Stimulated activated CD8-positive, alpha-beta memory T cell treated with anti-CD3 and anti-CD28 coated beads, Interleukin-2, amount 100 ng/mL, for 48 hours (primary cell): ENCODE results near the gene FOXP4.

Experiments
- DNase-seq, 2 donors: peaks; one replicate each; pipeline ENCODE4 v3.0.0-alpha.2; 2020; ENCODE audit warnings: low read depth in 2 of 2

The FOXP4 gene

DNA sequence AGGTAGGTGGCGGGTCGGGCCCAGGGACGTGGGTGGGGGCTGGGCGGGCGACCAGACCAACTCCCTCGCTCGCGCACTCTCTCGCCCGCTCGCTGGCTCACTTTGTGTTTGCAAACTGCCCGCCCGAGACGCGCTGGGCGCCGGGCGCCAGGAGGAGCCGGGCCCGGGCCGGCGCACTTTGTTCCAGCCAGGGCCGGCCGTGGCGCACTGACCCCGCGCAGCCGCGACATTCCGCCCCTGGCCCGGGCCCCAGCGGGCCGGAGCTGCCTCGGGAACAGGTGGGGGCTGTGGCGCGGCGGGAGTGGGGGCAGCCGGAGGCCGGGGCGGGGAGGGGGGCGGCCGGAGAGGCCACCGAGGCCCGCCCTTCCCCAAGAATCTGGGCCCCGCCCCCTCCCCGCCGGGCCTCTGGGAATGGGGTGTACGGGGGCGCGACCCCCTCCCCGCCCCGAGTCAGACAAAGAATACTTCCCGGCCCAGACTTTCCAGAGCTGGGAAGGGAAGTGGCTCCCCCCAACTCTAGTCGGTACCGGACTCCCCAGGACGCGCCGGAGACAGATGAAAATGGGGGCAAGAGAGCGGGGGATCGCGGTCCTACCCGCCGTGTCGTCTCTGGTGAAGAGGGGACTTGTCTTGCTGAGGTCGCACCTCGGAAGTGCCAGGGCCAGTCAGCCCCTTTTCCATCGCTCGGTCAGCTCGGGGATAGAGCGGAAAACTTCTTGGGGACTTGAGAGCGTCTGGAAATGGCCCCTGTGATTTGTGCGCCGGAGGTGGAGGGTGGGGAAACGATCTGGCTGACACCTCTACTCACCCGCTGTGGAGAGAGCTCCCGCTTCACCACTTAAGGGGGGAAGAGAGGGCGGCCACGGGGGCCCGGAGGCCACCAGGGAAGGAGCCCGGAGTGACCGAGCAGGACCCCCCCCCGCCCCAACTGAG lies 951 bp downstream of the FOXP4 start:
- DNase-seq: peak in 1 of 2 donors; percentile 34

DNA sequence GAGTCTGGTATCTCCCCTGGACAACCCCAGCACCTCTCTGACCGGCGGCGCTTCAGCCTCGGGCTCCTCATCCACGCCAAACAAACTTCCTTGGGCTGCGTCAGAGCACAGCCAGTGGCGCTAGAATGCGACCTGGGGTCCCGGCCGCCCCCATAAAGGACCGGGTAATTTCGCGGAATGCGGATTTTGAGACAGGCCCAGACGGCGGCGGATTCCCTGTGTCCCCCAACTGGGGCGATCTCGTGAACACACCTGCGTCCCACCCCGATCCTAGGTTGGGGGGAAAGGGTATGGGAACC lies 1.6 kb downstream of the FOXP4 start:
- DNase-seq: no peak

DNA sequence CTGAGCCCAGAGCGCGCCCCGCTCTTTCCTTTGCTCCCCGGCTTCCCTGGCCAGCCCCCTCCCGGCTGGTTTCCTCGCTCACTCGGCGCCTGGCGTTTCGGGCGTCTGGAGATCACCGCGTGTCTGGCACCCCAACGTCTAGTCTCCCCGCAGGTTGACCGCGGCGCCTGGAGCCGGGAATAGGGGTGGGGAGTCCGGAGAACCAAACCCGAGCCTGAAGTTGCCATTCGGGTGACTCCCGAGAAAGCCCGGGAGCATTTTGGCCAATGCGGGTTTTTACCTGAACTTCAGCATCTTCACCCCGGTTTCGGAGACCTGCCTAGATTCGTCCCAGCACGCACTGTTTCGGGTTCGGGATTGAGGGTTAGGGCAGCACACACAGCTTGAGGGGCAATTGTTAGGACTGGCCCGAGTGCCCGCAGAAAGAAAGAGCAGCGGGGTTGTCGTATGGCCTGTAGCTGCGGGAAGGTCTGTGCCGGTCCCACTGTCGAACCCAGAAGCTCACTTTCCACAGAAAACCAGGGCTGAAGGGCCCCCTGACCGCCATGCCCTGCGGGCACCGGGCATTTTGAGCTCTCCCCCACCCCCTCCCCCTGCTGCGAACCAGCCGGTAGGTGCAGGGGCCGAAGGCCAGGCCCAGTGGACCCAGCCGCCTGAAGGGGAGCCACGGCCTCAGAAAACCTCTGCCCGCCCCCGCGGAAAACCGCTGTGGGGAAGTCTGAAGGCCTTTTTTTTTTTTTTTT lies 2.1 kb downstream of the FOXP4 start:
- DNase-seq: peak; percentile 46 to 49

DNA sequence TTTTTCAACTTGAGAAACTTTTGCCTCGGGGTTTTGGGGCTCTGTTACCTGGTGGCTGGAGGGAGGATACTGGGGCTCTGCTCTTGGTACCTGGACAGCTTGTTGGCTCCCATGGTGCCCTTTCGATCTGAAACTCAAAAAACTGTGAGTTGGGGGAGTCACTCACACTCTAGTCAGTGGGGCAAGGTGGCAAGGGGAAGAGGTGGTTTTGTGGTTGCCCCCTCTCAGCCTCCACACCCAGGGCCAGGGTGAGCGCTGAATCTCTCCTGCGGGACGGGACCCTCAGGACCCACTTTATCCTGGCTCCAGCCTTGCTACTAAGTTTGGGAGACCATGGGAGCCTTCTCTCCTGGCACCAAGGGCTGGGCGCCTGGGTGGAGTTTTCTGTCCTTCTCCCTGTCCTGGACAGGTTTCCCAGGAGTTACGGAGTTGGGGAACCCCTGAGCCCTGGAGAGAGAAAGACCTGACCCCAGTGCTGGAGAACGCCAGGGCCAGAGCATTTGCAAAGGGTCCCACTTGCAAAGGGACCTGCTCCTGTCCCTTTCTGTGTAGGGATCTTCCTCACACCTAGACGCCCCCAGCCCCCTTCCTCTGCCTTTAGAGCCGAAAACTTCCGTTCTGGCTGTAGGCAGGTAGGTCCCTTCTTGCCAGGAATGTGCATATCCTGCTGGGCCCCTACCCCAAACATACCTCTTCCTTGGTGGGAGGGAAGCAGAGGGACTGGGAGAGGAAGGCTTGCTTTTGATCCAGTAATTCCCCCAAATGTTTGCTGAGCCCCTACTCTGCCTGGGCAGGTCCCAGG lies 2.9 kb downstream of the FOXP4 start:
- no peak for DNase-seq

DNA sequence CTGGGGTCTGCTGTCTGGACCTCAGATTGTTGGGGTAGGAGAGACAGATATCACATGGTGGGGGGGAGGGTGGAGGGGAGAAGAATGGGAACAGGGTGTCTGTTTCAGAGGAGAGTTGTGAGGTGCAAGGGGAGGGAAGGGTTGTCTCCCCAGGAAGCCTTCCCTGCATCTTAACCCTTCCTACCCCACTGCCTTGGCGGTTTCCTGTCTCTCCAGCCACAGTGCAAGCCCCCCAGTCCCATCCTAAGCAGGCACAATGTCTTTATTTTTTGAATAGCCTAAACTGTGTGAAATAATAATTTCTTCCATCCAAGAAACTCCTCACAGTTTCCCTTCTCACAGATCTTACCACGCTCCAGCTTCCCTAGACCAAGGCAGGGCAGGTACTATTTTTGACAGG lies 3.5 kb downstream of the FOXP4 start:
- DNase-seq: no peak

DNA sequence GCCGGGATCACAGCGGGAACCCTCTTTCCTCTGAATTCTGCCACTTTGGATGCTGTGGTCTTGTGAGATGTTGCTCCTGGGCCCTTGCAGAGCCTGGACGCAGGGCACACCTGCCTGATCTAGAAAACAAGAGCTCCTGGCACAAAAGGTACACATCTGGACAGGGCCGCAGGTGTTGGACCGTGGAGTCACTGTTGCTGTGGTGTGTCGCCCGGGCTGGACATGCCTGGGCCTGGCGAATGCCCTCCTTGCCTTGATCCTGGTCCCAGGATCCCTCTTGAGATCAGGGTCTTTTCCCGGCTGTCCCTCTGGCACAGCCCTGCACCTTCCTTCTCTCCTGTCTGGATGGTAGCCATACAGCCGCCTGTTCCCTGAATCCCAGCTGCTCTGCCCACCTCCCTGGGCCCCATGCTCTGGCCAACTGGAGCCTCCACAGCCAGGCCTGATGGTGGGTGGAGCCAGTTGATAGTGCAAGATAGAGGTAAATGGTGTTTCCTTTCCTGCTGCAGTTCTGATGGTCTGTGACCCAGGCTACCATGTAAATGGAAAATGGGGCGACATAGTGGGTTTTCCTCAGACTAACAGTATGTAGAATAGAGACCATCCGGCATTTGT lies 5.0 kb downstream of the FOXP4 start:
- DNase-seq: no peak

- DNase-seq: no peak
Measured at GRCh38 chr6:41551857-41552256, 5.7 kb downstream of the FOXP4 start.

DNA sequence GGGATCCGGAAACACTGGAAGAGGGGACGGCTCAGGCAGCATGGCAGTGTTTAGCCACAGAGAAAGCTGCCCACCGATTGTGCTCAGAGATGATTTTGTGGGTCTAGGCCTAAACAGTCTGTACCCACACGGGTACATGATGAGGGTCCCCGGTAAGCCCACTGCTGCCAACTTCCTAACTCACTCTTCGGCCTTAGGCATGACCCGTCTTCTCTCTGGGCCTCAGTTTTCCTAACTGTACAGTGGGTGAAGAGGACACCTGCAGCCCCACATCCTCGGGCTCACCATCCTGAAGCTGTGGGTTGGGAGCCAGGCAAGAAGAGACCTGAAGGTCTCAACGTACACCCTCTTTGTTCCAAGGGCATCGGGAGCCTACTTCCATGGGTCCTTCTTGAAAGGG lies 6.5 kb downstream of the FOXP4 start:
- DNase-seq: no peak

DNA sequence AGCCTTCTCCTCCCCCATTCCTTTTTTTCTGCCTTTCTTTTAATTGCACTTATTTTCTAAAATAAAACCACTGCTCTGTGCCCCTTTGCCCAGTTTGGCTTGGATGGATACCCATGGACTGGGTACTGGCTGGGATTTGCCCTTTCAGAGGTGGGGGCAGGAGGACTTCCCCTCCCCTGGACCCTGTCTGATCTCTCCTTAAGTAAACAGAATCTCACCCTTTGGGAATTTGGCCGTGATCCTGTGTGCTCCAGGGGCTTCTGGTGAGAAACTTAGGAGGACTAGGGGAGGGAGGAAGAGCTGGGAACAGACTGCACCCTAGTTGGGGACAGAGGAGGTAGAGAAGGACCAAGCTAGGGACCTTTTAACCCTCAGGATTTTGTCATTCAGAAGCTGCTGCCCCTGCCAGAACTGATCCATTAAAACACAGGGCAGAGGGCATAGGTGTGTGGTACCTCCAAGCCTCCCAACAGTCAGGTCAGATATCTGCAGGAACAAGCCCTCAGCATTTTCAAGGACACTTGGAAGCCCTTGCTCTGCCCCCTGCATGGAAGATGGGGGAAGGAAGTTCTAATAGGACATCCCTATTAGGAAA lies 7.3 kb downstream of the FOXP4 start:
- no peak for DNase-seq

DNA sequence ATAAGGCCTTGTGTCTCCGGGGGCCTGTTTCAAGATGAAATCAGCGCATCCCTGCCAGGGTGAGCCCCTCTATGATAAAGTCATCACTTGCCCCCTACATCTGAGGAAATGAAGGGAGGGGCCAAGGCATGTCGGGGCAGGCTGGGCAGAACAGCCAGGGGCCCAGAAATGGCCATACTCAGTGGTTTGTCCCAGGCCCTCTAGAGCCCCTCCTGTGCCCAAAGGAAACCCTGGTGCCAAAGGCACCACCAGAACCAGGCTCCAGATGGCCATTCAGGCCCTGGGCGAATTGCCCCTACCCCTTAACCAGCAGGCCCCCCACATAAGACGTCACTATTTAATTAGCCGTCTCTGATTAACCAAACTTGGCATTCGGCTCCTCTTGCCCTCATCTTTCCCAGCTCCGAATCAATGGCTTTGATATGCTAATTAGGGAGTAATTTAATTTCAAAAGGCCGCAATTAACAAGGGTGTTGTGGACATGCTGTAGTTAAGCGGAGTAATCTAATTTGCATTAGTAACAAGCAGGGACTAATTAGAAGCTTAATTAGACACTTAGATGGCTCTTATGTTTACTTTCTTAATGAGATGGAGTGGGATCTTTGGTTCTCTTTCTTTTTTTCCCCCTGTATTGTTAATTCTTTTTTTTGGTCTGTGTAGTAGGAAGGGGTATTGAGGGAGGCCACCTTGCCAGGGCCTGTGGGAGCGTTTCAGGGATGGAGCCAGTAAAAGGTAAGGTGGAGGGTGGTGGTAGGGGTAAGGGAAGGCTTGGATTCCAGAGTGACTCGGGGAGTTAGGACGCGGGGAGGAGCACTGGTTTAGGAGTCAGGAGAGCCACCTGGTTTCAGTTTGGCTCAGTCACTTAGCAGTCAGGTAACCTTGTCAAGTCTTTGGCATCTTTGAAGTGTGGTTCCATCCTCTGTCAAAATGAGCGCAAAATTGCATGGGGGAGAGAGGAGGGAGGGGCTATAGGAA lies 9.4 kb downstream of the FOXP4 start:
- DNase-seq: no peak

DNA sequence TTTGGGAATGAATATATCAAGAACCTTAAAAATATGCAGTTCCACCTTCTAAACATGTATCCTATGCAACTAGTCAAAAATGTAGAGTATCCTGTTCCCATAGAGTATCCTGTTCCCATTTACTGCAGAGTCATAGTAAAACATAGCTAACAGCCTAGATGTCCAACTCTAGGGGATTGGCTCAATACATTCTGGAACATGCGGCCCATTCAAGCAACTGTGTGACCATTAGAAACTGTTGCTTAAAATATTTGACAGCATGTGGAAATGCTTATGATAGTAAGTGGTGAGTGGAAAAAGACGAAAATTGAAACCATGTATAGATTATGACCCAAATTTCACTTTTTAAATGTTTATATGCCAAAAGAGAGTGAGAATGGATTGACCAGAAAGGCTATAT lies 11.2 kb downstream of the FOXP4 start:
- no peak for DNase-seq

DNA sequence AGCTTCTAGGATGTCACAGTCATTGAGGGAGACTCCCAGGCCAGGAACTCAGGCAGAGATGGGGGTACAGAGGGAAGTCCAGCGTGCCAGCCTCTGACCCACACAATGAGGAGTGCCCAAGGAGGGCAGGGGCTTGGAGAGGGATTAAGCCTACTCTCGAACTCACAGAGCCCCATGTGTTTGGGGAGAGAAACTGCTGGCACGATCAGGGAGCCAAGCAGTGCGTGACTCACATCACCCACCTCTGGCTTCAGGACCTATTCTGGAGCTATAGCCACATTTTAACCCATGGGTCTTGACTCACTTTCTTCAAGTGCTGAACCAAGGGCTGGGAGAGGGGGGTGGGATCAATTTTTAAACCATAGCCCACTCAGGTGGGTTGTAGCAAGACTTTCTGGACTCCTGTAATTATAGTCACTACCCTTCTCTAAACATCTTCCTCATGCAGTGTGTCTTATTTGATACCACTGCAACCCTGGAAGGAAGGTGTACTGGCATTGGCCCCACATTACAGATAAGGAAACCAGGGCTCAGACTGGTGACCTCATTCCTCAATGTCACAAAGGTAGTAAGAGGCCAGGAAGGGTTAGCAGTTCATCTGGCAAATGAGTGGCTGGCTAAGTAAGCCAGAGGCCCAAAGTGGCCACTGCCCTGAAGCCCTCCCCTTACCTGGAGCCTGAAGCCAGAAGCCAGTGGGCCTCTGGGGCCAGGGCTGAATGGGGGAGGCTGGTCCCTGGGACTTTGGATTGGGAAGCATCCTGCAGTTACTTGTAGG lies 12.0 kb downstream of the FOXP4 start:
- no peak for DNase-seq

GRCh38 chr6:41559655-41560427 lies 13.7 kb downstream of the FOXP4 start:
- DNase-seq: no peak

GRCh38 chr6:41560431-41561192 lies 14.4 kb downstream of the FOXP4 start:
- DNase-seq: peak; percentile 75 to 78

- no peak for DNase-seq
Measured at GRCh38 chr6:41561416-41561815, 15.2 kb downstream of the FOXP4 start.

- DNase-seq: no peak
Measured at GRCh38 chr6:41561931-41562911, 16.0 kb downstream of the FOXP4 start.
